PC-9 (cell line): ENCODE results near the gene USH2A. TPM values are rescaled to one million over a fixed set of nuclear protein-coding genes. Genes with fewer than 3 reads are reported as not detected.

Experiments used
- BruUV-seq: library from RNA; stranded (reverse); fragments of 400-500 nt; replicated peaks from 2 replicates; lab custom pipeline; 2021; lab: Mats Ljungman, UMichigan
- CTCF ChIA-PET: fragments of 300-600 bp; sonication (Branson Sonifier 250); formaldehyde crosslinking; loops from one replicate; lab custom pipeline; 2022; ENCODE audit warnings: antibody characterized with exemption; lab: Charles Lee
- POLR2A ChIA-PET: fragments of 300-600 bp; sonication (Branson Sonifier 250); formaldehyde crosslinking; loops from one replicate; lab custom pipeline; 2022; ENCODE audit warnings: antibody characterized with exemption; ENCODE audit not compliant: unreplicated experiment; lab: Charles Lee
- DNase-seq, 2 experiments: peaks; one replicate each; pipeline versions ENCODE4 v3.0.0 to v3.0.0-alpha.2; 2015 to 2022; ENCODE audit warnings: mixed read lengths in 1 of 2
- H2AFZ ChIP-seq: fragments of 200-600 bp; sonication (generic); 2 replicates; pipeline ENCODE4 v1.8.1; 2017; ENCODE audit warnings: antibody characterized with exemption
- H3F3A ChIP-seq: fragments of 200-600 bp; sonication (generic); 2 replicates; pipeline ENCODE4 v1.8.1; 2017; ENCODE audit warnings: antibody characterized with exemption, mild to moderate bottlenecking, low read depth; ENCODE audit not compliant: insufficient read depth
- H3K27ac ChIP-seq: fragments of 200-600 bp; sonication (generic); 2 replicates; pipeline ENCODE4 v1.6.1; 2016; ENCODE audit warnings: mixed run types
- H3K27me3 ChIP-seq: fragments of 200-600 bp; sonication (generic); 2 replicates; pipeline ENCODE4 v1.6.1; 2016; ENCODE audit warnings: low read depth, mixed run types; ENCODE audit not compliant: insufficient read depth
- H3K36me3 ChIP-seq: fragments of 200-600 bp; sonication (generic); 2 replicates; pipeline ENCODE4 v1.6.1; 2016; ENCODE audit warnings: low read depth, mixed run types
- H3K4me1 ChIP-seq: fragments of 200-600 bp; sonication (generic); replicated peaks from 2 replicates; pipeline ENCODE4 v1.6.1; 2016; ENCODE audit warnings: mixed run types; ENCODE audit not compliant: insufficient read depth
- H3K4me2 ChIP-seq: fragments of 200-600 bp; sonication (generic); 2 replicates; pipeline ENCODE4 v1.6.1; 2017; ENCODE audit warnings: mixed run types
- H3K4me3 ChIP-seq: fragments of 200-600 bp; sonication (generic); 2 replicates; pipeline ENCODE4 v1.6.1; 2016; ENCODE audit warnings: mixed run types
- H3K79me2 ChIP-seq: fragments of 200-600 bp; sonication (generic); 2 replicates; pipeline ENCODE4 v1.6.1; 2017; ENCODE audit warnings: low read depth, mixed run types
- H3K9me2 ChIP-seq: fragments of 200-600 bp; sonication (generic); 2 replicates; pipeline ENCODE4 v1.8.1; 2017; ENCODE audit warnings: mild to moderate bottlenecking; ENCODE audit not compliant: insufficient read depth
- H3K9me3 ChIP-seq: fragments of 200-600 bp; sonication (generic); 2 replicates; pipeline ENCODE4 v1.8.1; 2016; ENCODE audit warnings: low read depth; ENCODE audit not compliant: insufficient read depth
- H4K20me1 ChIP-seq: fragments of 200-600 bp; sonication (generic); 2 replicates; pipeline ENCODE4 v1.8.1; 2017; ENCODE audit not compliant: insufficient read depth
- EZH2 ChIP-seq: fragments of 200-600 bp; sonication (generic); IDR thresholded peaks from 2 replicates; pipeline ENCODE4 v1.8.0; 2017; ENCODE audit warnings: antibody characterized with exemption, low read depth
- intact Hi-C: fragments of 100-400 bp; cut with micrococcal nuclease; formaldehyde crosslinking; loops from one replicate; pipeline ENCODE4 v1.10.0; 2022; ENCODE audit not compliant: unreplicated experiment
- total RNA-seq: library from RNA; stranded (reverse); gene quantifications from 2 replicates; pipeline ENCODE4 v1.2.3, GENCODE V29; 2021
- TF ChIP-seq, protein P1 (sequence below): fragments of 200-600 bp; sonication (generic); conservative IDR thresholded peaks from 2 replicates; pipeline ENCODE4 v1.6.1; 2017; ENCODE audit warnings: mixed run types, antibody characterized with exemption, mild to moderate bottlenecking, moderate library complexity

Gene USH2A
- total RNA-seq, 1 experiment from 2014 or later = not detected

- H3K9me2 ChIP-seq = no peaks in the 10 kb centered on the region; the same call in 1 of the 2 replicates
- no peak overlapping the region for H3K4me3 ChIP-seq
- H3K9me3 ChIP-seq = no peaks in the 10 kb centered on the region
- no peaks in the 10 kb centered on the region for H3F3A ChIP-seq
- no peaks in the 10 kb centered on the region for H3K79me2 ChIP-seq
- no peaks in the 10 kb centered on the region for H3K36me3 ChIP-seq
- no peak for DNase-seq
- TF ChIP-seq, protein P1, sequence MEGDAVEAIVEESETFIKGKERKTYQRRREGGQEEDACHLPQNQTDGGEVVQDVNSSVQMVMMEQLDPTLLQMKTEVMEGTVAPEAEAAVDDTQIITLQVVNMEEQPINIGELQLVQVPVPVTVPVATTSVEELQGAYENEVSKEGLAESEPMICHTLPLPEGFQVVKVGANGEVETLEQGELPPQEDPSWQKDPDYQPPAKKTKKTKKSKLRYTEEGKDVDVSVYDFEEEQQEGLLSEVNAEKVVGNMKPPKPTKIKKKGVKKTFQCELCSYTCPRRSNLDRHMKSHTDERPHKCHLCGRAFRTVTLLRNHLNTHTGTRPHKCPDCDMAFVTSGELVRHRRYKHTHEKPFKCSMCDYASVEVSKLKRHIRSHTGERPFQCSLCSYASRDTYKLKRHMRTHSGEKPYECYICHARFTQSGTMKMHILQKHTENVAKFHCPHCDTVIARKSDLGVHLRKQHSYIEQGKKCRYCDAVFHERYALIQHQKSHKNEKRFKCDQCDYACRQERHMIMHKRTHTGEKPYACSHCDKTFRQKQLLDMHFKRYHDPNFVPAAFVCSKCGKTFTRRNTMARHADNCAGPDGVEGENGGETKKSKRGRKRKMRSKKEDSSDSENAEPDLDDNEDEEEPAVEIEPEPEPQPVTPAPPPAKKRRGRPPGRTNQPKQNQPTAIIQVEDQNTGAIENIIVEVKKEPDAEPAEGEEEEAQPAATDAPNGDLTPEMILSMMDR = no peak
- TF ChIP-seq EZH2 = no peak
- H2AFZ ChIP-seq = 0 out of 2 replicates have a peak overlapping the region, but pooled peaks have one; percentile 34
- intact Hi-C loops = no loop called here
- no peak overlapping the region for H3K4me2 ChIP-seq
- no peaks in the 10 kb centered on the region for H3K27me3 ChIP-seq
- H3K4me1 ChIP-seq = no peaks in the 10 kb centered on the region
- ChIA-PET CTCF (no interaction called here), POLR2A (interaction anchor here (0.6 to 0.7 kb wide), 2 partner anchors 144 to 1974 kb away, joined by 3 to 4 read pairs; no protein-coding TSS in a partner anchor)
- H3K27ac ChIP-seq = no peak overlapping the region
- H4K20me1 ChIP-seq = no peaks in the 10 kb centered on the region
- BruUV-seq = no TSS peak
Measured at GRCh38 chr1:215647738-215648137, 775.5 kb downstream of the USH2A start.

GRCh38 chr1:215645861-215646260 is 777.4 kb downstream of the USH2A start:
- BruUV-seq = no TSS peak
- TF ChIP-seq EZH2 = no peak
- H3K4me1 ChIP-seq = no peaks in the 10 kb centered on the region
- no peak overlapping the region for H2AFZ ChIP-seq
- H3K27me3 ChIP-seq = no peaks in the 10 kb centered on the region
- no peaks in the 10 kb centered on the region for H3K36me3 ChIP-seq
- H3K27ac ChIP-seq = no peak overlapping the region
- ChIA-PET POLR2A (interaction anchor here (0.5 to 0.7 kb wide), 2 partner anchors 19 to 107 kb away, joined by 4 to 5 read pairs; no protein-coding TSS in a partner anchor), CTCF (no interaction called here)
- H3K4me2 ChIP-seq = no peak overlapping the region
- H3K9me2 ChIP-seq = no peaks in the 10 kb centered on the region; the same call in 1 of the 2 replicates
- H3F3A ChIP-seq = no peaks in the 10 kb centered on the region
- H3K79me2 ChIP-seq = no peaks in the 10 kb centered on the region
- H3K4me3 ChIP-seq = no peak overlapping the region
- H3K9me3 ChIP-seq = no peaks in the 10 kb centered on the region
- no peak for DNase-seq
- H4K20me1 ChIP-seq = no peaks in the 10 kb centered on the region
- intact Hi-C loops = no loop called here

- H3K9me3 ChIP-seq = no peaks in the 10 kb centered on the region
- H3K4me3 ChIP-seq = no peak overlapping the region
- H3K79me2 ChIP-seq = no peaks in the 10 kb centered on the region
- no peak overlapping the region for H3K4me2 ChIP-seq
- intact Hi-C loops = no loop called here
- H3F3A ChIP-seq = no peaks in the 10 kb centered on the region
- H3K4me1 ChIP-seq = no peaks in the 10 kb centered on the region
- H3K27ac ChIP-seq = no peak overlapping the region
- no peak overlapping the region for H2AFZ ChIP-seq
- no TSS peak for BruUV-seq
- no peaks in the 10 kb centered on the region for H4K20me1 ChIP-seq
- DNase-seq = no peak
- TF ChIP-seq, protein P1 = no peak
- no peak for TF ChIP-seq EZH2
- CTCF ChIA-PET = no interaction called here
- no peaks in the 10 kb centered on the region for H3K27me3 ChIP-seq
- no peaks in the 10 kb centered on the region; the same call in 1 of the 2 replicates for H3K9me2 ChIP-seq
- POLR2A ChIA-PET = interaction anchor here (0.7 kb wide), 1 partner anchor 107 kb away, joined by 5 read pairs; no protein-coding TSS in a partner anchor
- no peaks in the 10 kb centered on the region for H3K36me3 ChIP-seq
Measured at GRCh38 chr1:215645182-215645581, 778.1 kb downstream of the USH2A start.
